GM12878 (cell line): ENCODE measurements around the gene SRSF2. TPM values are rescaled to one million over a fixed set of nuclear protein-coding genes. Genes with fewer than 3 reads are reported as not detected.
A peak's percentile ranks its signal among the peaks of the same experiment; 100 is the strongest.

ENCODE experiments used
- ATAC-seq: fragments of 200-7000 bp; cut with Tn5 transposase; 3 replicates; pipeline ENCODE4 v1.9.1; 2020; ENCODE audit warnings: mild to moderate bottlenecking, moderate library complexity
- BruUV-seq: library from RNA; stranded (reverse); fragments of 400-500 nt; replicated peaks from 2 replicates; lab custom pipeline; 2021; lab: Mats Ljungman, UMichigan
- CTCF ChIA-PET: fragments of 300-600 bp; sonication (Branson Sonifier 250); formaldehyde crosslinking; extraction: SDS; loops from one replicate; lab custom pipeline; 2021; ENCODE audit warnings: inconsistent platforms; lab: Yijun Ruan, JAX
- POLR2A ChIA-PET: fragments of 350-600 bp; formaldehyde crosslinking; extraction: SDS; loops from one replicate; lab custom pipeline; 2021; ENCODE audit warnings: inconsistent platforms; lab: Charles Lee
- RAD21 ChIA-PET: fragments of 300-600 bp; sonication (Branson Sonifier 250); formaldehyde crosslinking; loops from one replicate; lab custom pipeline; 2023; ENCODE audit warnings: antibody characterized with exemption; ENCODE audit not compliant: unreplicated experiment; lab: Charles Lee
- SMC1A ChIA-PET: fragments of 300-600 bp; sonication (Branson Sonifier 250); formaldehyde crosslinking; loops from one replicate; lab custom pipeline; 2023; ENCODE audit not compliant: unreplicated experiment, uncharacterized antibody; lab: Charles Lee
- DNase-seq: peaks from one replicate; pipeline ENCODE4 v3.0.0-alpha.2; 2011; ENCODE audit warnings: low read depth, low spot score
- FAIRE-seq: peaks from 3 replicates; lab custom pipeline; 2011; peaks lifted over from hg19 to GRCh38; lab: Jason Lieb, UNC
- H2AFZ ChIP-seq: 2 replicates; pipeline ENCODE4 v1.6.0; 2011; ENCODE audit warnings: low read depth, low read length, control low read depth; ENCODE audit not compliant: control insufficient read depth
- H3K27ac ChIP-seq: 2 replicates; pipeline ENCODE4 v1.5.1; 2011; ENCODE audit warnings: control low read depth; ENCODE audit not compliant: control insufficient read depth, insufficient read depth
- H3K27me3 ChIP-seq, 2 experiments: replicated peaks in 1 of 2; 2 replicates each; pipeline versions ENCODE4 v1.6.0 to v1.6.1; 2011; ENCODE audit warnings: low read length in 1 of 2; ENCODE audit not compliant: control insufficient read depth in 2 of 2, insufficient read depth in 2 of 2
- H3K36me3 ChIP-seq, 2 experiments: 2 replicates each; pipeline ENCODE4 v1.5.1; 2011; ENCODE audit warnings: low read length in 1 of 2; ENCODE audit not compliant: control insufficient read depth in 2 of 2, insufficient read depth in 2 of 2
- H3K4me1 ChIP-seq: 2 replicates; pipeline ENCODE4 v1.6.1; 2011; ENCODE audit warnings: mild to moderate bottlenecking, low read length, moderate library complexity, mixed read lengths; ENCODE audit not compliant: control insufficient read depth, insufficient read depth
- H3K4me2 ChIP-seq: 2 replicates; pipeline ENCODE4 v1.6.0; 2011; ENCODE audit warnings: control low read depth; ENCODE audit not compliant: control insufficient read depth, insufficient read depth
- H3K4me3 ChIP-seq: fragments of 200-600 bp; sonication (generic); 2 replicates; pipeline ENCODE4 v1.5.1; 2016
- H3K79me2 ChIP-seq: 2 replicates; pipeline ENCODE4 v1.6.0; 2011; ENCODE audit warnings: low read length; ENCODE audit not compliant: control insufficient read depth, insufficient read depth
- H3K9ac ChIP-seq: 2 replicates; pipeline ENCODE4 v1.8.0; 2011; ENCODE audit warnings: low read length, control low read depth, mixed read lengths; ENCODE audit not compliant: control insufficient read depth, insufficient read depth
- H3K9me3 ChIP-seq: replicated peaks from 3 replicates; pipeline ENCODE4 v1.5.1; 2011; ENCODE audit warnings: mild to moderate bottlenecking, low read length; ENCODE audit not compliant: control insufficient read depth, insufficient read depth
- H4K20me1 ChIP-seq: 2 replicates; pipeline ENCODE4 v1.6.0; 2011; ENCODE audit not compliant: control insufficient read depth, insufficient read depth
- JUNB ChIP-seq: IDR thresholded peaks from 2 replicates; pipeline ENCODE4 v1.6.1; 2016; ENCODE audit warnings: antibody characterized with exemption, mild to moderate bottlenecking
- KLF5 ChIP-seq: fragments of 450-650 bp; IDR thresholded peaks from 2 replicates; pipeline ENCODE4 v1.6.1; 2014; ENCODE audit warnings: mild to moderate bottlenecking; ENCODE audit not compliant: partially characterized antibody
- PKNOX1 ChIP-seq: fragments of 450-650 bp; IDR thresholded peaks from 2 replicates; pipeline ENCODE4 v1.6.1; 2016; ENCODE audit warnings: mild to moderate bottlenecking
- SREBF1 ChIP-seq: IDR thresholded peaks from 2 replicates; pipeline ENCODE4 v1.6.1; 2012; ENCODE audit warnings: mild to moderate bottlenecking, low read length
- in situ Hi-C: fragments of 300-500 bp; cut with MboI; formaldehyde crosslinking; loops from 9 replicates; pipeline ENCODE4 v1.14.3; 2018; ENCODE audit warnings: mixed read lengths
- intact Hi-C: fragments of 100-400 bp; cut with micrococcal nuclease; formaldehyde crosslinking; loops from one replicate; pipeline ENCODE4 v1.14.2; 2022; ENCODE audit not compliant: unreplicated experiment
- polyA plus RNA-seq, 11 experiments: library from polyadenylated mRNA; depleted of rRNA in 4 of 11; unstranded in 6 of 11; stranded (reverse) in 5 of 11; fragments of >200 nt; fragmentation: Nextera tagmentation in 4 of 11; fragmentation: Illumina TruSeq in 1 of 11; extraction: Ambion mirVana in 4 of 11; extraction: Trizol in 1 of 11; gene quantifications; 1 replicate in 1 of 11; 2 replicates in 10 of 11; pipeline versions ENCODE4 v1.2.1 to v1.2.3, GENCODE V29; 2011 to 2016; ENCODE audit warnings: inconsistent platforms in 2 of 11, missing spikeins in 2 of 11, low read depth in 1 of 11
- total RNA-seq, 4 experiments: library from RNA; depleted of rRNA in 3 of 4; stranded (reverse); fragments of >200 nt in 3 of 4; fragmentation: Illumina TruSeq in 1 of 4; extraction: Trizol in 1 of 4; gene quantifications; 2 replicates each; pipeline versions ENCODE4 v1.2.1 to v1.2.3, GENCODE V29; 2013 to 2021
- TF ChIP-seq, protein P1 (sequence below): IDR thresholded peaks from 2 replicates; pipeline ENCODE4 v1.6.1; 2012; ENCODE audit warnings: improper control_type of control experiment, low read depth, low read length; ENCODE audit not compliant: insufficient replicate concordance

The SRSF2 gene
- total and polyA plus RNA-seq, 10 of the 15 experiments (the other 5 are each of a cell fraction or from before 2014, with no cell fraction given) = 225 to 795 (median 410) TPM

GRCh38 chr17:76744747-76745146 is 7.6 kb upstream of the SRSF2 start (continued):
- TF ChIP-seq PKNOX1 = peak; percentile 57
- TF ChIP-seq, protein P1, sequence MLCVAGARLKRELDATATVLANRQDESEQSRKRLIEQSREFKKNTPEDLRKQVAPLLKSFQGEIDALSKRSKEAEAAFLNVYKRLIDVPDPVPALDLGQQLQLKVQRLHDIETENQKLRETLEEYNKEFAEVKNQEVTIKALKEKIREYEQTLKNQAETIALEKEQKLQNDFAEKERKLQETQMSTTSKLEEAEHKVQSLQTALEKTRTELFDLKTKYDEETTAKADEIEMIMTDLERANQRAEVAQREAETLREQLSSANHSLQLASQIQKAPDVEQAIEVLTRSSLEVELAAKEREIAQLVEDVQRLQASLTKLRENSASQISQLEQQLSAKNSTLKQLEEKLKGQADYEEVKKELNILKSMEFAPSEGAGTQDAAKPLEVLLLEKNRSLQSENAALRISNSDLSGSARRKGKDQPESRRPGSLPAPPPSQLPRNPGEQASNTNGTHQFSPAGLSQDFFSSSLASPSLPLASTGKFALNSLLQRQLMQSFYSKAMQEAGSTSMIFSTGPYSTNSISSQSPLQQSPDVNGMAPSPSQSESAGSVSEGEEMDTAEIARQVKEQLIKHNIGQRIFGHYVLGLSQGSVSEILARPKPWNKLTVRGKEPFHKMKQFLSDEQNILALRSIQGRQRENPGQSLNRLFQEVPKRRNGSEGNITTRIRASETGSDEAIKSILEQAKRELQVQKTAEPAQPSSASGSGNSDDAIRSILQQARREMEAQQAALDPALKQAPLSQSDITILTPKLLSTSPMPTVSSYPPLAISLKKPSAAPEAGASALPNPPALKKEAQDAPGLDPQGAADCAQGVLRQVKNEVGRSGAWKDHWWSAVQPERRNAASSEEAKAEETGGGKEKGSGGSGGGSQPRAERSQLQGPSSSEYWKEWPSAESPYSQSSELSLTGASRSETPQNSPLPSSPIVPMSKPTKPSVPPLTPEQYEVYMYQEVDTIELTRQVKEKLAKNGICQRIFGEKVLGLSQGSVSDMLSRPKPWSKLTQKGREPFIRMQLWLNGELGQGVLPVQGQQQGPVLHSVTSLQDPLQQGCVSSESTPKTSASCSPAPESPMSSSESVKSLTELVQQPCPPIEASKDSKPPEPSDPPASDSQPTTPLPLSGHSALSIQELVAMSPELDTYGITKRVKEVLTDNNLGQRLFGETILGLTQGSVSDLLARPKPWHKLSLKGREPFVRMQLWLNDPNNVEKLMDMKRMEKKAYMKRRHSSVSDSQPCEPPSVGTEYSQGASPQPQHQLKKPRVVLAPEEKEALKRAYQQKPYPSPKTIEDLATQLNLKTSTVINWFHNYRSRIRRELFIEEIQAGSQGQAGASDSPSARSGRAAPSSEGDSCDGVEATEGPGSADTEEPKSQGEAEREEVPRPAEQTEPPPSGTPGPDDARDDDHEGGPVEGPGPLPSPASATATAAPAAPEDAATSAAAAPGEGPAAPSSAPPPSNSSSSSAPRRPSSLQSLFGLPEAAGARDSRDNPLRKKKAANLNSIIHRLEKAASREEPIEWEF = no peak

DNA sequence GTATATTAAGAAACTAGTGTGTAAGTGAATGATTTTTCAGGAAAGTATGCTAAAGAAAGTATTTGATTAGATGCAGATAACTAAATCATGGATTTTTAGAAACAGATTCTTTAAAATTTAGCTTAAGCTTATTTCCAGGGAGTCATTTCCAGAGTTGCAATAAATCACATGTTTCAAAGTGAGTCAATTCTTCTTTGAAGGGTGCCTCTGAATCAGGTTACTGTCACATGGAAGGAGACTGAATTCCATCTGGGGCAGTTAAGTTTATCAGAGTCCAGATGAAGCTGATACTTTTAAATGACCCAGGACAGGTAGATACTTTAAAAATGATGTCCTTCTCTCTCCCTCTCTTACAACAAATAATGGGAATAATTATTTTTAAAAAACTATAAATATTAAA is 5.8 kb upstream of the SRSF2 start:
- POLR2A ChIA-PET = no interaction called here
- Histone ChIP-seq H3K9ac (no peak overlapping the region), H2AFZ (no peak overlapping the region), H3K27me3 (no peaks in the 10 kb centered on the region), H3K4me2 (no peak overlapping the region), H3K9me3 (no peaks in the 10 kb centered on the region), H3K79me2 (peaks cover 15% of the 10 kb centered on the region), H3K4me3 (no peak overlapping the region), H4K20me1 (no peaks in the 10 kb centered on the region), H3K4me1 (no peaks in the 10 kb centered on the region; the same call in 1 of the 2 replicates), H3K27ac (no peak overlapping the region), H3K36me3 (peaks cover 0 to 9% of the 10 kb centered on the region in 2 experiments; a peak in 3 of 4 replicates)
- in situ Hi-C loops = no loop called here
- ATAC-seq (no peak), FAIRE-seq (no peak), DNase-seq (no peak)
- CTCF ChIA-PET = interaction anchor here (1.4 kb wide), 1 partner anchor 81 kb away, joined by 3 read pairs; no protein-coding TSS in a partner anchor
- RAD21 ChIA-PET = interaction anchor here (0.7 kb wide), 1 partner anchor 16 kb away, joined by 3 read pairs; no protein-coding TSS in a partner anchor
- BruUV-seq = no TSS peak
- no peak for TF ChIP-seq KLF5
- no peak for TF ChIP-seq SREBF1
- TF ChIP-seq JUNB = 0 out of 2 replicates have a peak, but pooled peaks have one; percentile 18
- intact Hi-C loops = no loop called here
- SMC1A ChIA-PET = interaction anchor here (1.1 kb wide), 1 partner anchor 10 kb away, joined by 4 read pairs; no protein-coding TSS in a partner anchor
